Left lung (tissue), 10 donors: ENCODE measurements around the gene SLC46A1. TPM values are rescaled to one million over a fixed set of nuclear protein-coding genes. Genes with fewer than 3 reads are reported as not detected.
A peak's percentile ranks its signal among the peaks of the same experiment; 100 is the strongest.

ENCODE experiments used
- ATAC-seq: fragments of 200-7000 bp; cut with Tn5 transposase; one replicate; pipeline ENCODE4 v1.9.1; 2020; ENCODE audit warnings: moderate library complexity
- DNase-seq, 4 donors: peaks; one replicate each; pipeline ENCODE4 v3.0.0-alpha.2; 2013 to 2020
- H3K27ac ChIP-seq, 2 donors: fragments of 200-600 bp; sonication (generic) in 1 of 2; one replicate each; pipeline versions ENCODE4 v1.5.0 to v1.8.0; 2020 to 2021
- H3K27me3 ChIP-seq, 2 donors: fragments of 200-600 bp; sonication (generic) in 1 of 2; one replicate each; pipeline versions ENCODE4 v1.5.0 to v1.8.0; 2020 to 2021
- H3K36me3 ChIP-seq, 2 donors: fragments of 200-600 bp; sonication (generic) in 1 of 2; one replicate each; pipeline versions ENCODE4 v1.5.0 to v1.8.0; 2020 to 2021
- H3K4me1 ChIP-seq, 2 donors: fragments of 200-600 bp; one replicate each; pipeline ENCODE4 v1.8.0; 2021
- H3K4me3 ChIP-seq, 2 donors: fragments of 200-600 bp; sonication (generic) in 1 of 2; one replicate each; pipeline versions ENCODE4 v1.5.0 to v1.8.0; 2020 to 2021; ENCODE audit warnings: mild to moderate bottlenecking in 1 of 2
- H3K9me3 ChIP-seq, 2 donors: fragments of 200-600 bp; sonication (generic) in 1 of 2; one replicate each; pipeline versions ENCODE4 v1.5.0 to v1.8.0; 2020 to 2021
- intact Hi-C, 2 donors: fragments of 100-400 bp; cut with DNase I; formaldehyde crosslinking; loops; one replicate each; pipeline versions ENCODE4 v1.11.2 to v1.14.2; 2022
- polyA plus RNA-seq, 6 donors: library from polyadenylated mRNA; unstranded; fragments of 120-200 nt; gene quantifications; one replicate each; pipeline ENCODE4 v1.2.1, GENCODE V29; 2013; ENCODE audit not compliant: insufficient read length in 6 of 6
- total RNA-seq, 2 donors: library from RNA; stranded (reverse); fragmentation: NEBNext Ultra II Directional; extraction: Animal tissue kit (Norgen Biotek cat#: 25700); gene quantifications; one replicate each; pipeline ENCODE4 v1.2.1, GENCODE V29; 2021
- TF ChIP-seq, protein P1 (sequence below), 2 donors: fragments of 200-600 bp; sonication (generic) in 1 of 2; IDR thresholded peaks; one replicate each; pipeline versions ENCODE4 v1.5.0 to v1.8.0; 2021; ENCODE audit warnings: antibody characterized with exemption in 2 of 2
- donor health status: DM: no; HTN: yes; CAD: no.
- donor health status: DM: no; HTN: no; CAD: no.

Gene SLC46A1
- total and polyA plus RNA-seq, 8 donors: 7.9 to 28.8 (median 11.4) TPM

DNA sequence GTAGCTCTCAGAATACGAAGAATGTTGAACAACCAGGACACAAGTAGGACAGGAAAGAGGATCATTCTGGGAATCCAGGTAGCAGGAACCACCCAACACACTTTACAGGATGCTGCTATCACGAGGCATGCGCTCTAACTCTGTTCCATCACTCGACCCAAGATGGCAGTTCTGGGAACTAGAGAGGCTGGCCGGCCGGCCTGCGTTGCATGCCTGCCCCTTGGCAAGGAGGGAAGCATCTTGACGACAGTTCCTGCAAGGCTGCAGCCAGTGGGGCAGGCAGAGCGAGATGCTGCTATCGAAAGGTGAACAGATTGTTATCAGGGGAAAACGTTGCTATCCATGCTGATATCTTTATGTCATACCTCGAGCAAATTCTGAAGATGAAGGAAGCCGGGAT, 19.2 kb upstream of the SLC46A1 start:
- DNase-seq: no peak
- TF ChIP-seq, protein P1, sequence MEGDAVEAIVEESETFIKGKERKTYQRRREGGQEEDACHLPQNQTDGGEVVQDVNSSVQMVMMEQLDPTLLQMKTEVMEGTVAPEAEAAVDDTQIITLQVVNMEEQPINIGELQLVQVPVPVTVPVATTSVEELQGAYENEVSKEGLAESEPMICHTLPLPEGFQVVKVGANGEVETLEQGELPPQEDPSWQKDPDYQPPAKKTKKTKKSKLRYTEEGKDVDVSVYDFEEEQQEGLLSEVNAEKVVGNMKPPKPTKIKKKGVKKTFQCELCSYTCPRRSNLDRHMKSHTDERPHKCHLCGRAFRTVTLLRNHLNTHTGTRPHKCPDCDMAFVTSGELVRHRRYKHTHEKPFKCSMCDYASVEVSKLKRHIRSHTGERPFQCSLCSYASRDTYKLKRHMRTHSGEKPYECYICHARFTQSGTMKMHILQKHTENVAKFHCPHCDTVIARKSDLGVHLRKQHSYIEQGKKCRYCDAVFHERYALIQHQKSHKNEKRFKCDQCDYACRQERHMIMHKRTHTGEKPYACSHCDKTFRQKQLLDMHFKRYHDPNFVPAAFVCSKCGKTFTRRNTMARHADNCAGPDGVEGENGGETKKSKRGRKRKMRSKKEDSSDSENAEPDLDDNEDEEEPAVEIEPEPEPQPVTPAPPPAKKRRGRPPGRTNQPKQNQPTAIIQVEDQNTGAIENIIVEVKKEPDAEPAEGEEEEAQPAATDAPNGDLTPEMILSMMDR (IDR thresholded peaks at IDR 0.05): no peak

GRCh38 chr17:28421787-28422305, 15.8 kb upstream of the SLC46A1 start:
- Histone ChIP-seq H3K36me3 (no peaks in the 10 kb centered on the region), H3K4me1 (peaks cover 0 to 3% of the 10 kb centered on the region in 2 donors), H3K27ac (no peak overlapping the region), H3K9me3 (no peaks in the 10 kb centered on the region), H3K27me3 (peaks cover 0 to 8% of the 10 kb centered on the region in 2 donors), H3K4me3 (no peak overlapping the region)
- ATAC-seq (peak; percentile 79), DNase-seq (peak in 2 of 4 donors; percentile 47 to 53)
- TF ChIP-seq, protein P1 (IDR thresholded peaks at IDR 0.05): no peak
- intact Hi-C loops: no loop called here

More for the DNA sequence above, 19.2 kb upstream of the SLC46A1 start:
- H3K9me3 ChIP-seq: no peaks in the 10 kb centered on the region
- no peaks in the 10 kb centered on the region for H3K36me3 ChIP-seq
- no peak overlapping the region for H3K4me3 ChIP-seq
- H3K27ac ChIP-seq: no peak overlapping the region
- H3K4me1 ChIP-seq: no peaks in the 10 kb centered on the region
- H3K27me3 ChIP-seq: peaks cover 0 to 15% of the 10 kb centered on the region in 2 donors
- ATAC-seq: no peak
- intact Hi-C loops: no loop called here

DNA sequence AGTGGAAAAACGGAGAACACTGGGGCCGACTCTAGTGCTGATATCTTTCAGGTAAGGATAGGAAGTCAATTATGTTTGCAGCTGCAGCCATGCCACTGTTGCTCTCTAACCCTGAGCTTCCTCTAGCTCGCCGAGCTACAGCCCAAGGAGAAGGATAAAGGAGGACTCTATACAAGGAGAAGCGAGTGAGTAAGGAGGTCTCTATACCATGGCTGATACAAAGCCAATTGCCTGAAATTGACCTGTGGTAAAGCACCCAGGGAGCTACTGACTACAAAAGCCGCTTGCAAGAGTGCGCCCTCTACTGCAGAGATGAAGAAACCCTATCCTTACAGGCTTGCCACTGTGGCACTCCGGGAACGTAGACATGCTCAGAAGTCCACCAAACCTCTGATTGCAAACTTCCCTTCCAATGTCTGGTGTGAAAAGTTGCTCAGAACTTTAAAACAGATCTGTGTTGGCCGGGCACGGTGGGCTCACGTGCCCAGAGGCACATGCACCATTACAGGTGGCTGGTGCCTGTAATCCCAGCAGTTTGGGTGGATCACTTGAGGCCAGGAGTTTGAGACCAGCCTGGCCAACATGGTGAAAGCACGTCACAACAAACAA, 10.8 kb upstream of the SLC46A1 start:
- Histone ChIP-seq H3K4me1 (peaks cover 0 to 6% of the 10 kb centered on the region in 2 donors), H3K9me3 (no peaks in the 10 kb centered on the region), H3K27ac (no peak overlapping the region), H3K4me3 (no peak overlapping the region), H3K36me3 (no peaks in the 10 kb centered on the region), H3K27me3 (no peaks in the 10 kb centered on the region)
- peak in 2 of 4 donors; percentile 33 to 53 for DNase-seq
- TF ChIP-seq, protein P1 (IDR thresholded peaks at IDR 0.05): peak; percentile 62 to 63
- peak; percentile 94 for ATAC-seq
- intact Hi-C loops: no loop called here

DNA sequence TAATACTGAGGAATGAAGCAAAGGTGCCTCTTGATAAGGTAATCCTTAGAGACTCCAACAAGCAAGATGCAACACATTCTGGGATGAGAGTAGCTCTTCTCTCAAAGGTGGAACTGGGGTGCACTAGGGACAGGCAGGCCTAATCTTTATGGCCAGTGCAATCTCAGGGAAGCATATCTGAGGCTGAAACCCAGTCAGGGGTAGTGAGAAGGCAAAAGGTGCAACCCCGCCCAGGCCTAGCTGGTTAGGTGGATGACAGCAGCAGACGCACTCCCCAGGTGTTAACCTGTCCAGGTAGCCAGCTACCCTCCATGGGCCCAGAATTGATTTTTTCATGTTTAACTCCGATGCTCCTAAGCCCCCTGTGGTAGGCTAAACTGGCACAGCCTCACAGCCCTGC, 9.9 kb upstream of the SLC46A1 start:
- Histone ChIP-seq H3K4me3 (no peak overlapping the region), H3K27ac (no peak overlapping the region), H3K9me3 (no peaks in the 10 kb centered on the region), H3K36me3 (no peaks in the 10 kb centered on the region), H3K4me1 (peaks cover 0 to 6% of the 10 kb centered on the region in 2 donors), H3K27me3 (no peaks in the 10 kb centered on the region)
- DNase-seq (no peak), ATAC-seq (no peak)
- TF ChIP-seq, protein P1 (IDR thresholded peaks at IDR 0.05): no peak
- intact Hi-C loops: no loop called here

- Histone ChIP-seq H3K4me3 (no peak overlapping the region), H3K4me1 (peaks cover 0 to 6% of the 10 kb centered on the region in 2 donors), H3K36me3 (no peaks in the 10 kb centered on the region), H3K9me3 (no peaks in the 10 kb centered on the region), H3K27ac (no peak overlapping the region), H3K27me3 (no peaks in the 10 kb centered on the region)
- intact Hi-C loops: no loop called here
- DNase-seq (no peak), ATAC-seq (no peak)
- TF ChIP-seq, protein P1 (IDR thresholded peaks at IDR 0.05): no peak
Measured at GRCh38 chr17:28413804-28414203, 7.8 kb upstream of the SLC46A1 start.
